NCI-H2227 treated with DMSO at 0.1 percent for 48 hours (cell line): ENCODE results near the gene FTO.

Experiments
- DNase-seq: peaks from one replicate; lab custom pipeline; 2025; lab: John Stamatoyannopoulos, UW

Gene FTO

GRCh38 chr16:54007504-54007903 is 303.5 kb downstream of the FTO start:
- no peak for DNase-seq

DNA sequence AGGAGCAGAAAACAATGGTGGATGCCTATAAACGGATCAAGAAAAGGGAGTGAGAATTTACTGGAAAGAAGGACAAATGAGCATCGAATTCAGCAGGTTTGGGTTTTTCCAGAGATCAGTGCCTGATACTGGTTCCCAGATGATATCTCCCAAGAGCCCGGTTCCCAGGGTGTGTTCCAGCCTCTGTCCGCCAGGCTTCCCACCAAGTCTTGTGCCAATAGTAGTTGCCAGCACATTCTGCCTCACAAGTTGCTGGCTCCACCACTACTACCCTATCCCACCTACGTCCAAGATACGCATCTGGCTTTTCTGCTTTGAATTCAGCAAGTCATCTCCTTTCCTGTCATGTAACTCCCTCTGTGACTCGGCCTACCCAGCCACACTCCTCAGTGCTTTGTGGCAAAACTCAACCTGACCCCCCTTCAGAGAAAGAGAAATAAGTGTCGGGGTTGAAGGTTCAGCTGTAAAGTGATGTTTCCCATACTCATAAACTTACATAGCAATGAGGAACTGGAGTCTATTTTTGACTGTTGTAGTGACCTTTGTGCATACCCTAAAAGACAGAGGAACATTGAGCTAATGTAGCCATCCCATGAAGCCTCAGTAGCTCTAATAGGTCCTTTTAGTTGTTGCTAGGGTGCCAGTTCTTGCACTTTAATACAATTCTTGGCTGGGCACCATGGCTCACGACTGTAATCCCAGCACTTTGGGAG is 305.7 kb downstream of the FTO start:
- DNase-seq: no peak

DNA sequence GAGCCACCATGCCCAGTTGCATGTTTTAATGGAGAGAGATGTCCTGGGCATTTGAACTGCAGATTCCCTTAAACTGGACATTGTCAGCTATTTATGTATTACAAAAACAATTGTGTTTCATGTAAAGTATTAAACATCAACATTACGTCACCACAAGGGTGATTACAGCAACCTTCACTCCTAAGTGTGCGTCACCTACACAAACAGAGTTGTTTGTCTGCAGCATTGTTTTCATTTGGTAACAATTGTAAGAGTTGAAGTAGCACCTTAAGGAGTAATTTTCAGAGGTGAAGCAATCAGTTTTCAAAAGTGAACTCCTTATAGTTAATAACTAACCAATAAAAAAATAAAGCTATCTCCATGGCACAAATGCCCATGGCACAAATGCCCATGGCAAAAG is 311.2 kb downstream of the FTO start:
- DNase-seq: no peak

DNA sequence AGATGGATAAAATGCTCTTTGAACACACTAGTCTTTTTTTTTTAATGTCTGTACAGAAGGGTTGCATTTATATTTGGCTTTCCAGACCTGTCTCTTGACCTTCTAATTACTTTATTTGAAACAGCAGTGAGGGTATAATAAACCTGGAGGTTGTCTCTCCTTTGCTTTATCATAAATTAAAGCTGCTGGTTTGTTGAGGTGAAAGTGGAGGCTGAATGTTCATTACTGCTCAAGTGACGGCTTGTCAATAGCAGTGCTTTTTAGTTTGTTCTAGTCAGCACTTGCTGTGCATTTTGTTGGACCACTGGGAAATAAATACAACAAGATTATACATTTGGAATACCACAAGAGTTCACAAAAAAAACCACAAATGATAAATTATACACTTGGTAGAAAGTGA is 318.4 kb downstream of the FTO start:
- DNase-seq: peak; percentile 37

DNA sequence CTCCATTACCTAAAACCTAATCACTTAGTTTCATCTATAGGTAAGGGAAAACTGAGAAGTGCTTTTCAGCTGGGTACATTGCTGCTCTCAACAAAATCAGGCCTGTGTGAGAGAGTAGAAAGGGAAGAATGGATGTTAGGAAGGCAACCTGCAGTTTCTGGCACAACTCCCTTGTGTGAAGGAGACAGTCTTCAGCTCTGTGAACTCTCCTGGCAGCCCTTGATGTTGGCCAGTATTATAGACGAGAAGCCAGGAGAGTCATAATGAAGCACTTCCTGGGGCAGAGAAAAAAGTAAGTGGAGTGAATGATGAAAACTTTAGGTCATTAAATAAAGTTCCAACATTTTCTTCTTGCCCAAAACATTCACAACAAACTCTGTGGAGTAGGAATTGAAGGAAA is 322.5 kb downstream of the FTO start:
- no peak for DNase-seq

DNA sequence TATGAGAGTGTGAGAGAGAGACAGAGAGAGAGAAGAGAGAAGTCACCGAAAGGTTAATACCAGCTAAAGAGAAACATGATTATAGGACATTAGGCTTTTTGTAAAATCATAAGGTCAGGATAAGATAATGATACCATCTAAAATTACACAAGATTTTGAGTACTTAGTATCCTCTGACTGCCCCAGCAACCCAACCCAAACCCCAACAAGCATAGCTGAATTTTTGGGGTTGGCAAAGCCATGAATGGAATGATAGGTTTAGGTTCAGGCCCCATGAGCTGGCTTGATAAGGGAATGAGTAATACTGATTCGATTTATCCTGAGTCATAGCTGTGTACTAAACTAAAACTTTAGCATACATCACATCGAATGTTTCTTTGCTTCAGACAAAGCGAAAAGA is 323.1 kb downstream of the FTO start:
- no peak for DNase-seq

GRCh38 chr16:54027558-54027957 is 323.6 kb downstream of the FTO start:
- no peak for DNase-seq

- no peak for DNase-seq
Observed at GRCh38 chr16:54027995-54028394, 324.0 kb downstream of the FTO start.

DNA sequence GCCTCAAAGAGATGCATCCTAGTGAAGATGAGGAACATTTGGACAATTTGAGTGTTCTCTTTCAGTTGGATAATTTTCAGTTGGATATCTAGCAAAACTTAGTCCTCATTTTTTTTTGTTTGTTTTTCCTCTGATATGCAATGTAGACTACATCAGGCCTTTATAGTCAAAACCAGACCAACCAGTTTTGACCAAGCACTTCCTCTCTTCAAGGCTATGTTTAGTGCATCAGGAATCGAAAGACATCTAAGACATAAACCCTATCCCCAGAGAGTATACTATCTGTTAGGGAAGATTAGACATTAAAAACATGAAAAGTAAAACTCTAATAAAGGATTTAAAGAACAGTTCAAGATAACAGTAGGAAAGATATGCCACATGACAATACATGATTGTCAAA is 326.5 kb downstream of the FTO start:
- no peak for DNase-seq

- DNase-seq: no peak
Observed at GRCh38 chr16:54031107-54031760, 327.3 kb downstream of the FTO start.

GRCh38 chr16:54033747-54034146 is 329.8 kb downstream of the FTO start:
- DNase-seq: no peak

DNA sequence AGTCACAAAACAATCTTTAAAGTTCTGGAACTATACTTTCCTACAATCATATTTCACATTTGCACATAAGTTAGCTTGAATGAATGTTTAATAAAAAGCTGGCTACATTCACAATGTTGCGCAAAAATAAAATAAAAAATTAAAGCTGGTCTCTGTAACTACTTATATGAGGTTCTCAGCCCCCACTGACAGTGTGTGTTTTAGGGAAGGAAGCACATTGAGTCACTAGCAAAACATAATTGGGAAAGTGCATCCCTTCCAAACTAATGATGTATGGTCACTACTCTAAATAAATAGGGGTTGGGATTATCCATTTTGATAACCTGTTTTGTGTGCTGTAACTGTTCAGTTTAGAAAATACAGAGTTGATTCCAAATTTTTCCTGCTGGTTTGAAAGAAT is 330.7 kb downstream of the FTO start:
- no peak for DNase-seq

DNA sequence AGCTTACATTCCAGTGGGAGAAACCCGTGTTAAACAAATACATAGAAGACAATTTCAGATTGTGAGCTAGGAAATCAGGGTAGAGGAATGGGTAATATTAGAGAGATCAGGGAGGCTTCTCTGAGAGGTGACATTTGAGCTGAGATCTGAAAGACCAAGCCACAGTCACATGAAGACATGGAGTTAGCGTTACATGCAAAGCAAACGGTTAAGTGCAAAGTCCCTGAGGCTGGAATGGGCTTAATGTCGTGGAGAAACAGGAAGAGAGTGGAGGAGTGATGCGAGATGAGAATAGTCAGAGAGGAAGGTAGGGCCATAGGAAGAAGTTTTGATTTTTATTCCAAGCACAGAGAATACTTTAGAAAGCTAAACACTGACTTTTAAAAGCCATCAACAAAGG is 336.5 kb downstream of the FTO start:
- DNase-seq: no peak

DNA sequence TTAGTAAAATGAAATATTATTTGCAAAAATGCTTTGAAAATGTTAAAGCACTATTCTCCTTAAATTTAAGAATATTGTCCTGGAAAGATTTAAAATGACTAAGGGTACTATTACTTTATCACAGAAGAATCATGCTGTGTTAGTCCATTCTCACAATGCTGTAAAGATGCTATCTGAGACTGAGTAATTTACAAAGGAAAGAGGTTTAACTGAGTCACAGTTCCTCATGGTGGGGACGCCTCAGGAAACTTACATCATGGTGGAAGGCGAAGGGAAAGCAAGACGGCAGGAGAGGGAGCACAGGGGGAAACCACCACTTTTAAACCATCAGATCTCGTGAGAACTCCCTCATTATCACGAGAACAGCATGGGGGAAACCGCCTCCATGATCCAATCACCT is 337.0 kb downstream of the FTO start:
- no peak for DNase-seq

DNA sequence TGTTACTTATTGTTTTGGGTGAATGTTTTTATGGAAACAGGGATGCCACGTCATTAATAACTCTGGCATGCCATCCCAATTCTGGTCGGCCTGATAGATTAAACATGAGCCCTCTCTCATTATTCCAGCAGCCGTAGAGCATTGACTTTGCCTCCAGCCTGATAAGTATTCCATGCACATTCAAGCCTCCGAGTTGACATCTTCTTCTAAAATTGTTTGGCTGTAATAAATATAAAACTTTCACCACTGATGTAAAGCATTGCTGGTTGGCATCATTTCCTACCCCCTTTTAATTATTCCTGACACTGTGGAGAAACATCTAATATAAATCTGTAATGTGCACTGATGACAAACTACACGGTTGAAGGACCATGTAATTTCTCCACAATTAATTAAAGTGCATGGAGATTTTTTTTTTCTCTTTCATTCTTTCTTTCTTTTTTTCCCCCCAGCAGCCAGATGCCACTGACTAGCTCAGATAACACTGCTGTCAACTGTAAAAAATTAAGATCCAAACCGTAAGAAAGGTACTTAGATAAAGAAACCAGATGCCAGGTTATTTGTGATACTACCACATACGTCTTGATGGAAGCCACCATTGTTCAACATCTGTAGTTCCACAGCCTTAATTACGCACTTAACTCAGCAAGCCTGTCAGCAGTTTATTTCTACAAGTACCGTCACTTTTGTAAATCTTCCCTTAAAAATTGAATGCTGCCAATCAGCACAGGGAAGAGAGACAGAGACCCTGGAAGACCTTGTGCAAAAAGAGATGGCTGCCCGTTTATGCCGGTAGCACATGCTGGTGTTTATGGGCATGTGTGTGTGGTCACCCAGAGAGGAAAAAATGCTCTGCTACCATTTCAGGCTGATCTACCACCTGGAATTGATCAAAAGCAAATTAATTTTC is 344.9 kb downstream of the FTO start:
- peak; percentile 65 for DNase-seq

DNA sequence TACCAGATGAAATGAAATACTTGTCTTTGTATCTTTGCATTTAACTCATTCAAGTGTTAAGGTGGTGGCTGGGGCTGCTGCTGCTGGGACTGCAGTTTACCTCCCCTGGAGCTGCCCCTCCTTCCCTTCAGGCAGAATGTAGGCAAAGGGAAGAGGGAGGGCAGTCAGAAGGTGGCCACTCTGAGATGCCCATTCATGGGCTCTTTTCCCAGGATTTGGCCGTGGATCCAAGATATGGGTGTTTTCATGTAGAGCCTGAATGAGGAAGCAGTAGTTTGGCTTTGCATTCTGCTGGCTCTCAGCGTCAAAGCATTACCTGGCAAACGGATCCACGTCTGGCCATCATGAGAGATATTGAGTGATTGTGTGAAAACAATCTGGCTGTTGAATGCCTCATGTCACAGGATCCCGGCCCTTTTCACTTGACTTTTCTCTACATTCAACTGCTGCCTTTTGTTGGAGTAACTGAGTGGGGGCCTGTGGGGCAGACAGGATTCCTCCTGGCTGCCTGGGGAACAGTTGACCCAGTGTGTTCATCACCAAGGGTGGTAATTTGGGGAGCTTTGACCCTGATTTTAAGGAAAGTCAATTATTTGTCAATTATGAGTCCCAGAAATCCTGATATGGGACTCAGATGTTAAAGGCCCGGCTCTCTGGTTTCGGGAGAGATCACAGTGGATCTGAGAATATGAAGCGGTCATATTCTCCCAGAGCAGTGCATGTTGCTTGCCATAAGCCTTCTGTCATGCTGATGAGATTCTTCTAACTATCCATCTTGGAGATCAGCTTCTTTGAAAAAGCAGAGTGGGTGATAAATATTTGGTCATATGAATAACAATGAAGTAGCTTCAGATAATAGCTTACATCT is 345.9 kb downstream of the FTO start:
- DNase-seq: no peak

- no peak for DNase-seq
Observed at GRCh38 chr16:54050459-54051210, 346.7 kb downstream of the FTO start.

- no peak for DNase-seq
Observed at GRCh38 chr16:54051821-54052220, 347.9 kb downstream of the FTO start.

DNA sequence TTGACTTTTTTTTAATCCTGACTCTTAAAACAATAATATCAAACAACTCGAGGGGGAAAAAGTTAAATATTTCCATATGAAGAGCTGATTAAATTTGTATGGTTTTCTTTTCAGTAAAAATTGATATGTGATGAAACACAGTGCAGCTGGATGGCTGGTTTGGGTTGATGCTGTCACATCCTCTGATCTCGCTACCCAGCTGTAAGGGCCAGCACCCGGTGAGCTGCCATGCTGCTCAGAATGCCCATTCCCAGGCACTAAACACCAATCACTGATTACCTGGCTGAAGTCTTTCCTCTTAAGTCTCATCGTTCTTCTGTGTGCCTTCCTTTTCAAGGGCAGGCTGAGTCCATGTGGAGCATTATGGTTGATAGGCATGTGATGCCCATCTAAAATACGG is 348.3 kb downstream of the FTO start:
- DNase-seq: no peak

GRCh38 chr16:54053891-54054820 is 350.2 kb downstream of the FTO start:
- peak; percentile 73 for DNase-seq
